Natural killer cell (primary cell): ENCODE data around the gene ORM1. TPM values are rescaled to one million over a fixed set of nuclear protein-coding genes. Genes with fewer than 3 reads are reported as not detected.

Experiments used
- ATAC-seq, 3 donors: fragments of 150-1000 bp in 2 of 3; fragments of 200-7000 bp in 1 of 3; cut with Tn5 transposase; 1 replicate in 1 of 3; 2 replicates in 2 of 3; pipeline ENCODE4 v1.10.0; 2021; ENCODE audit warnings: mild to moderate bottlenecking in 2 of 3, moderate library complexity in 2 of 3
- DNase-seq, 2 donors: peaks; one replicate each; pipeline versions ENCODE4 v3.0.0 to v3.0.0-alpha.2; 2013 to 2021; ENCODE audit warnings: mixed read lengths in 1 of 2
- H3K27ac ChIP-seq: one replicate; pipeline ENCODE4 v1.5.1; 2013; ENCODE audit warnings: mild to moderate bottlenecking, low read length
- H3K27me3 ChIP-seq: one replicate; pipeline ENCODE4 v1.6.1; 2013; ENCODE audit warnings: low read length; ENCODE audit not compliant: control insufficient read depth, insufficient read depth
- H3K36me3 ChIP-seq: one replicate; pipeline ENCODE4 v1.6.1; 2013; ENCODE audit warnings: low read length; ENCODE audit not compliant: control insufficient read depth, insufficient read depth
- H3K4me1 ChIP-seq: one replicate; pipeline ENCODE4 v1.6.1; 2013; ENCODE audit warnings: low read length; ENCODE audit not compliant: control insufficient read depth, insufficient read depth
- H3K4me3 ChIP-seq: one replicate; pipeline ENCODE4 v1.5.1; 2013; ENCODE audit warnings: low read length
- H3K9me3 ChIP-seq: one replicate; pipeline ENCODE4 v1.6.1; 2013; ENCODE audit warnings: low read length; ENCODE audit not compliant: control insufficient read depth, insufficient read depth
- H3K27ac Mint-ChIP-seq, 2 donors: one replicate each; pipeline ENCODE4 v1.8.0; 2022; ENCODE audit warnings: mild to moderate bottlenecking in 2 of 2, mixed read lengths in 2 of 2, moderate library complexity in 1 of 2
- H3K27me3 Mint-ChIP-seq, 2 donors: one replicate each; pipeline ENCODE4 v1.8.0; 2022; ENCODE audit warnings: low read depth in 2 of 2, mixed read lengths in 2 of 2
- H3K36me3 Mint-ChIP-seq: one replicate; pipeline ENCODE4 v1.8.0; 2022; ENCODE audit warnings: mixed read lengths
- H3K4me1 Mint-ChIP-seq, 2 donors: one replicate each; pipeline ENCODE4 v1.8.0; 2022; ENCODE audit warnings: mixed read lengths in 2 of 2
- H3K4me3 Mint-ChIP-seq: one replicate; pipeline ENCODE4 v1.8.0; 2022; ENCODE audit warnings: mild to moderate bottlenecking, moderate library complexity, mixed read lengths
- H3K9me3 Mint-ChIP-seq, 2 donors: one replicate each; pipeline ENCODE4 v1.8.0; 2022; ENCODE audit warnings: mixed read lengths in 2 of 2
- WGBS: methylation state at CpG from one replicate; pipeline ENCODE4 v1.1.7; 2013; ENCODE audit warnings: missing lambda C conversion rate; ENCODE audit not compliant: insufficient coverage; 5-methylcytosine and 5-hydroxymethylcytosine counted together
- intact Hi-C: fragments of 100-400 bp; cut with micrococcal nuclease; formaldehyde crosslinking; loops from one replicate; pipeline ENCODE4 v1.14.2; 2022
- total RNA-seq, 4 donors: library from RNA; stranded (reverse); fragments of 120-200 nt in 1 of 4; gene quantifications; one replicate each; pipeline versions ENCODE4 v1.2.3 to v1.2.4, GENCODE V29; 2013 to 2022
- TF ChIP-seq, protein P1 (sequence below): fragments of 200-600 bp; IDR thresholded peaks from one replicate; pipeline ENCODE4 v1.8.0; 2022; ENCODE audit warnings: antibody characterized with exemption

Gene ORM1
- total RNA-seq, 3 donors from 2014 or later (not counting 1 experiment from before 2014, with no cell fraction given) = 1.00 TPM; not detected in 2

DNA sequence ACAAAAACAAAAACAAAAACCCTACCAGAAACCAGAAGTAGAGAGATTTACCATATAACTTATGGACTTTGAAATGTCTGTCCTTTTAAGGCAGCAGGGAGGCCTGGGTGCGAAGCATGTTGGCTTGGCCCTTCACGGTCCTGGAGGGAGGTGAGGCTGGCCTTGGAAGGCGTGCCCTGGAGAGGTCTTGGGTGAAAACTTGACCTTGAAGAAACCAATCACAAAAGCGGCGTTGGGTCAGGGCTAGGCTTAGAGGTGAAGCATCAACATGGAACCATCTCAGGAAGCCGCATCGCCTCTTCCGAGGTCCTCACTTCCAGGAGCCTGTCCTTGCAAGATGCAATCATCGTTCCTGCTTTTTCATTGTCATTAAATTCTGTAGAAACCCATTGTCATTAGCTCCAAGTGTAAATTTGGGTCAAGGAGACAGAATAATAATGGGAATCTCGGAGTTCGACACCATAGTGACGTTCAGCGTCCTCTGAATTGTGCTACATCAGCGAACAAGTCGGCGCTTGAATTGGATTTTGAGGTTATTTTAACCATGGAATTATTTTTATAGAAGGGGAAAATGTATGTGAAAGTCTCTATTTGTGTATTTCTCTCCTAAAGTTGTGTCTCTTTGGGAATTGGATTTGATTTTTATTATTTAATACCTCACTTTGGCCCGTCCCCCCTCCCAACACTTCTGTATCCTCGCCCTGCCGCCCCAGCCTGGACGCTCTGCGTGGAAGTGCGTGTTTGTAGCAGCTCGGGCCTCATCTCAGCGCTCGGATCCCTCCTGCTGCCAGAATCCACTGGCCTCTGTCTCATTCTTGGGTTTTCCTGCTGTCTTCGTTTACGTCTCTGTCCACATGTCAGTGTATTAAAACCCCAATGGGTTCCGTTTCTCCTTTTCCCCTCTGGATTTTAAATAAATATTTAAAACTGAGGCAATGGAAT lies 11.1 kb upstream of the ORM1 start:
- peaks cover 0 to 3% of the 10 kb centered on the region in 2 donors for H3K27me3 Mint-ChIP-seq
- H3K36me3 Mint-ChIP-seq = no peaks in the 10 kb centered on the region
- no peaks in the 10 kb centered on the region for H3K9me3 ChIP-seq
- H3K4me3 Mint-ChIP-seq = no peak overlapping the region
- TF ChIP-seq, protein P1, sequence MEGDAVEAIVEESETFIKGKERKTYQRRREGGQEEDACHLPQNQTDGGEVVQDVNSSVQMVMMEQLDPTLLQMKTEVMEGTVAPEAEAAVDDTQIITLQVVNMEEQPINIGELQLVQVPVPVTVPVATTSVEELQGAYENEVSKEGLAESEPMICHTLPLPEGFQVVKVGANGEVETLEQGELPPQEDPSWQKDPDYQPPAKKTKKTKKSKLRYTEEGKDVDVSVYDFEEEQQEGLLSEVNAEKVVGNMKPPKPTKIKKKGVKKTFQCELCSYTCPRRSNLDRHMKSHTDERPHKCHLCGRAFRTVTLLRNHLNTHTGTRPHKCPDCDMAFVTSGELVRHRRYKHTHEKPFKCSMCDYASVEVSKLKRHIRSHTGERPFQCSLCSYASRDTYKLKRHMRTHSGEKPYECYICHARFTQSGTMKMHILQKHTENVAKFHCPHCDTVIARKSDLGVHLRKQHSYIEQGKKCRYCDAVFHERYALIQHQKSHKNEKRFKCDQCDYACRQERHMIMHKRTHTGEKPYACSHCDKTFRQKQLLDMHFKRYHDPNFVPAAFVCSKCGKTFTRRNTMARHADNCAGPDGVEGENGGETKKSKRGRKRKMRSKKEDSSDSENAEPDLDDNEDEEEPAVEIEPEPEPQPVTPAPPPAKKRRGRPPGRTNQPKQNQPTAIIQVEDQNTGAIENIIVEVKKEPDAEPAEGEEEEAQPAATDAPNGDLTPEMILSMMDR = no peak
- H3K27ac Mint-ChIP-seq = no peak overlapping the region
- DNase-seq (no peak), ATAC-seq (no peak)
- H3K36me3 ChIP-seq = no peaks in the 10 kb centered on the region
- WGBS = 96% methylated on average over 28 of the region's 28 CpGs
- H3K4me1 Mint-ChIP-seq = no peaks in the 10 kb centered on the region
- intact Hi-C loops = no loop called here
- H3K27me3 ChIP-seq = no peaks in the 10 kb centered on the region
- no peaks in the 10 kb centered on the region for H3K4me1 ChIP-seq
- no peak overlapping the region for H3K4me3 ChIP-seq
- H3K9me3 Mint-ChIP-seq = no peaks in the 10 kb centered on the region
- no peak overlapping the region for H3K27ac ChIP-seq

DNA sequence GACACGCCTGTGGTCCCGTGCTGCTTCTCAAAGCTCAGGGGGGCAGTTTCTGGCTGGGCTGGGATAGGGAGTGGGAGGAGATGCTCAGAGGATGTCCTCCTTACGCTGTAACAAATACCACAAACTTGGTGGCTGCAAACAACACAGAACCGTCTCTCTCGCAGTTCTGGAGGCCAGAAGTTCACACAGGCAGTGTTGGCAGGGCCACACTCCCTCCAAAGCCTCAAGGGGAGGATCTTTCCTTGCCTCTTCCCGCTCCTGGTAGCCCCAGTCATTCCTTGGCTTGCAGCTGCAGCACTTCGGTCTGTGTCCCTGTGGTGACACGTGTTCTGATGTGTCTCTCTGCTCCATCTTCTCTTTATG lies 10.4 kb upstream of the ORM1 start:
- WGBS = 80% methylated on average over 8 of the region's 8 CpGs
- Mint-ChIP-seq H3K4me1 (no peaks in the 10 kb centered on the region), H3K9me3 (no peaks in the 10 kb centered on the region), H3K36me3 (no peaks in the 10 kb centered on the region), H3K27ac (no peak overlapping the region), H3K4me3 (no peak overlapping the region), H3K27me3 (peaks cover 0 to 2% of the 10 kb centered on the region in 2 donors)
- no peaks in the 10 kb centered on the region for H3K4me1 ChIP-seq
- intact Hi-C loops = no loop called here
- no peaks in the 10 kb centered on the region for H3K27me3 ChIP-seq
- no peak overlapping the region for H3K27ac ChIP-seq
- DNase-seq (no peak), ATAC-seq (no peak)
- H3K36me3 ChIP-seq = no peaks in the 10 kb centered on the region
- H3K4me3 ChIP-seq = no peak overlapping the region
- TF ChIP-seq, protein P1 = no peak
- H3K9me3 ChIP-seq = no peaks in the 10 kb centered on the region

DNA sequence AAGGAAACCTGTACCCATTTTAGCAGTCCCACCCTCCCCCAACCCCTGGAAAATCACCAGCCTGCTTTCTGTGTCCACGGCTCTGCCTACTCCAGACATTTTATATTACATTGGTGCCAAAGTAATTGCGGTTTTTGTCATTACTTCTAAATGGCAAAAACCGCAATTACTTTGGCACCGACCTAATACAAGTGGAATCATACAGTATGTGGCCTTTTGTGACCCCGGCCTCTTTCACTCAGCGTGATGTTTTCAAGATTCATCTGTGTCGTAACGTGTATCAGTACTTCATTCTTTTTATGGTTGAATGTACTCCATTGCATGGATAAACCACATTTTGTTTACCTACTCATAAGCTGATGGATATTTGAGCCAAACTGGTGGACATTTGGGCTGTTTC lies 9.7 kb upstream of the ORM1 start:
- H3K36me3 Mint-ChIP-seq = no peaks in the 10 kb centered on the region
- H3K4me3 Mint-ChIP-seq = no peak overlapping the region
- Histone ChIP-seq H3K27ac (no peak overlapping the region), H3K36me3 (no peaks in the 10 kb centered on the region), H3K27me3 (no peaks in the 10 kb centered on the region), H3K4me3 (no peak overlapping the region), H3K4me1 (no peaks in the 10 kb centered on the region), H3K9me3 (no peaks in the 10 kb centered on the region)
- WGBS = 97% methylated on average over 8 of the region's 8 CpGs
- intact Hi-C loops = no loop called here
- H3K9me3 Mint-ChIP-seq = no peaks in the 10 kb centered on the region
- no peak for DNase-seq
- TF ChIP-seq, protein P1 = no peak
- H3K4me1 Mint-ChIP-seq = no peaks in the 10 kb centered on the region
- H3K27ac Mint-ChIP-seq = no peak overlapping the region
- H3K27me3 Mint-ChIP-seq = no peaks in the 10 kb centered on the region
- no peak for ATAC-seq
